HG02798 (cell line): Measurements from ENCODE around the gene SPRR2F.

ENCODE experiments used
- ATAC-seq: cut with Tn5 transposase; IDR thresholded peaks from one replicate; pipeline ENCODE4 v1.9.1; 2021; ENCODE audit warnings: mild to moderate bottlenecking; ENCODE audit not compliant: unreplicated experiment, poor library complexity

SPRR2F gene

DNA sequence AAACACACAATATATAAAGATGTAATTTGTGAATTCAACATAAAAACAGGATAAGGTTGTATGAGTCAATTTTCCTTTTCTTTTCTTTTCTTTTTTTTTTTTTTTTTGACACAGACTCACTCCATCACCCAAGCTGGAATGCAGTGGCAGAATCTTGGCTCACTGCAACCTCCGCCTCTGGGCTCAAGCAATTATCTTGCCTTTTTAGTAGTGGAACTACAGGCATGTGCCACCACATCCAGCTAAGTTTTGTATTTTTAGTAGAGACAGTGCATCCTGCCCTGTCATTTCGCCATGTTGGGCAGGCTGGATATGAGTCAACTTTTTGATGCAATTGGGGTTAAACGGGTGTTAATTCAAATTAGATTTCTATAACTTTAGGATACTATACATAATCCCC lies 31.6 kb downstream of the SPRR2F start:
- no peak for ATAC-seq

- ATAC-seq, result no peak
Measured at GRCh38 chr1:153072806-153073726, 40.2 kb downstream of the SPRR2F start.

GRCh38 chr1:153071511-153071910 lies 41.8 kb downstream of the SPRR2F start, which contains the start of gene SPRR2B:
Gene SPRR2B, minus strand, starts transcription at chr1:153071611. Its CDS starts 772 bp downstream, at chr1:153070839.
- ATAC-seq, result no peak

GRCh38 chr1:153070243-153070642 lies 43.1 kb downstream of the SPRR2F start:
- ATAC-seq, result no peak
